ENCODE results near the gene PRPF6.

The PRPF6 gene

DNA sequence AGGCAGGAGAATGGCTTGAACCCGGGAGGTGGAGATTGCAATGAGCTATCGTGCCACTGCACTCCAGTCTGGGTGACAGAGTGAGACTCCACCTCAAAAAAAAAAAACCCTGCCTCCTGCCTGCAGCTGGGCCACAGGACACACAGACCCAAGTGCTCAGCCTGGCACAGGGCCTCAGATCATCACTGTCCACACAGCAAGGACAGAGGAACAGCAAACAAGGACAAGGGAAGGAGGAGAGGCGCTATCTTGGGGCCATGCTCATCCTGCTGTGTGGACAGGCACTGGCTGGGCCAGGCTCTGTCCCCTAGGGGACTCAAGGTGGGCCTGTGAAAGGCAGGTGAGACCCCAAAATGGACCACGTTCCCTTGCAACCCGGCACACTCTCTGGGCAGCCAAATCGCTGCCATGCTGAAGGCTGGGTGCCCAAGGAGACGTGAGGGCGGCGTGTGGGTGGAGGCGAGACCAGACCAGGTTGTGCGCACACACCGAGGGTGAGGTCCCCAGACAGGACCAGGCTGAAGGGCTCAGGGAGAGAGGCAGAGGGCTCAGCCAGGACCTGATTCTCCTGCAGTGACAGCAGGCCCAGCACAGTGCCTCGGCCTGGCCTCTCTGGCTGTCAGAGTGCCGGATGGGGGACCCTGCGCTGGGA lies 33.8 kb upstream of the PRPF6 start:
- H3K27ac ChIP-seq (ENCODE audit: insufficient read depth, low read length, poor library complexity, severe bottlenecking): no peak overlapping the region
- DNase-seq: no peak
- peaks cover 27% of the 10 kb centered on the region for H3K36me3 ChIP-seq (ENCODE audit: control insufficient read depth, insufficient read depth, low read length)
- no peaks in the 10 kb centered on the region for H3K9me3 ChIP-seq (ENCODE audit: control insufficient read depth, low read length)
- no peaks in the 10 kb centered on the region for H3K27me3 ChIP-seq (replicated peaks; ENCODE audit: control insufficient read depth, insufficient read depth, low read length, poor library complexity, severe bottlenecking)
- H3K4me3 ChIP-seq (ENCODE audit: insufficient read depth, low read depth, low read length, poor library complexity, severe bottlenecking): no peak overlapping the region
- peaks cover 51% of the 10 kb centered on the region for H3K4me1 ChIP-seq (ENCODE audit: control insufficient read depth, insufficient read depth, low read length, poor library complexity, severe bottlenecking)

DNA sequence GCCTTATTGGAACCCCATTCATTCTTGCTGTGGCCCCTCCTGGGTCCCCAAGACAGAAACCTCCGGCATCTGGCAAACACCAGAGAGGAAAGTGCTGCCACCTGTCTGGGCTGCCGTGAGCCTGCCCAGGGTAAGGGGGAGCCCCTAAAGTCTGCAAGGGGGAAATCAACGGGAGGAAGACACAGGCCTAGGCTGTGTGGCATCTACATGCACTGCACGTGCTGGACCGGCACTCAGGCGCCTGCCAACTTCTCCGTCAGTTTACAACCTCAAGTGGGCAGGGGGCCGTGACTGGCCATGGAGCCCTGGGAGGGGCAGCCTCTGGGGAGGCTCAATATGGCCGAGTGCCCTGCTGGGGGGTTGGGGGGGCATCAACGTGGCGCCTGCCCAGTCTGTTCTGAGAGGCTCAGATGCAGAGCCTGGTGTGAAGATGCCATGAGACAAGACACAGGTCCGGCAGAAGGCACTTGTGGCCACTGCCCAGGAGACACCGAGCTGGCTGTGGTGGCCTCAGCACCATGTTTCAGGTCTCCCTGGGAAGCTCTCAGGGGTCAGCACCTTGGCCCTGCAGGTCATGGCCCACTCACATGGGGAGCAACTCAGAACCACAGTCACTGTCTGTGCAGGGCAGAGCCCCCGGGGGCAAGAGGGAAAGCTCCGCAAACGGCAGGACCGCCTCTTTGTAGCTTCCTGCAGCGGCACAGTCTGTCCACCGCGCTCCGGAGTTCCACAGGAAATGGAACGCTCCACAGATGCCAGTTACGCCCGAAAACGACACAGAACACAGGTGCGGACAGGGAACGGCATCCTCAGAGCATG lies 33.1 kb upstream of the PRPF6 start:
- Histone ChIP-seq H3K27me3 (replicated peaks; ENCODE audit: control insufficient read depth, insufficient read depth, low read length, poor library complexity, severe bottlenecking) (no peaks in the 10 kb centered on the region), H3K36me3 (ENCODE audit: control insufficient read depth, insufficient read depth, low read length) (peaks cover 27% of the 10 kb centered on the region), H3K27ac (ENCODE audit: insufficient read depth, low read length, poor library complexity, severe bottlenecking) (peak overlapping the region; percentile 75), H3K4me1 (ENCODE audit: control insufficient read depth, insufficient read depth, low read length, poor library complexity, severe bottlenecking) (peaks cover 48% of the 10 kb centered on the region), H3K9me3 (ENCODE audit: control insufficient read depth, low read length) (no peaks in the 10 kb centered on the region), H3K4me3 (ENCODE audit: insufficient read depth, low read depth, low read length, poor library complexity, severe bottlenecking) (peak overlapping the region; percentile 53)
- DNase-seq: no peak

DNA sequence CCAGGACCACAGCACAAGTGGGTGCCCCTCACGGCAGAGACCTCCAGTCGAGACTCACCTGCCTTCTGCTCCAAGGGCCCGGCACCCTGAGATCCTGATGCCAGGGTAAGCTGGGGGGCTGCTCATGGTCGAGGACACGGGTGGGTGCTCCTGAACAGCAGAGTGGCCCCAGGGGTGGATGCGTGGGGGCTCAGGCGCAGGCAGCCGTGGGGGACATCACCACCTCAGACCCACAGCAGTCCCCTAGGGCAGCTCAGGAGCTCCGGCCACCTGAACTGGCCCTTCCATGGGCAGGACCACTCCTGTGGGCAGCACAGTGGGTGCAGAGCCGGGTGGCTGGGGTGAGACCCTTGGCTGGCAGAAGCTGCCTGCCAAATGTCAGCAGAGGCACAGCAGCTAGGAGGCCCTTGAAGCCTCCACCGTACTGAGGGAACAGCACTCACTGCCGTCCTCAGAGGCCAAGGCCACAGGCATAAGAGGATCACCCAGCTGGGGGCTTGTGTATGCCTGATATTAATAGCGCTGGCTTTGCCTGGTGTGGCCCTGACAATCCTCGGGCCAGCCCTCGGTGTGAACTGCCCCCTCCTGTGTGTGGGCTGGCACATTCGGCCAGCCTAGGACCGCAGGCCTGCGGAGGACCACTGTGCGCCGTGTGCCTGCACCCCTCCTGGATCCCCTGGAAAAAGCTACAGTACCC lies 30.1 kb upstream of the PRPF6 start:
- DNase-seq: no peak
- no peaks in the 10 kb centered on the region for H3K9me3 ChIP-seq (ENCODE audit: control insufficient read depth, low read length)
- H3K27ac ChIP-seq (ENCODE audit: insufficient read depth, low read length, poor library complexity, severe bottlenecking): peak overlapping the region; percentile 36
- peaks cover 65% of the 10 kb centered on the region for H3K4me1 ChIP-seq (ENCODE audit: control insufficient read depth, insufficient read depth, low read length, poor library complexity, severe bottlenecking)
- H3K4me3 ChIP-seq (ENCODE audit: insufficient read depth, low read depth, low read length, poor library complexity, severe bottlenecking): no peak overlapping the region
- peaks cover 3% of the 10 kb centered on the region for H3K36me3 ChIP-seq (ENCODE audit: control insufficient read depth, insufficient read depth, low read length)
- H3K27me3 ChIP-seq (replicated peaks; ENCODE audit: control insufficient read depth, insufficient read depth, low read length, poor library complexity, severe bottlenecking): no peaks in the 10 kb centered on the region

DNA sequence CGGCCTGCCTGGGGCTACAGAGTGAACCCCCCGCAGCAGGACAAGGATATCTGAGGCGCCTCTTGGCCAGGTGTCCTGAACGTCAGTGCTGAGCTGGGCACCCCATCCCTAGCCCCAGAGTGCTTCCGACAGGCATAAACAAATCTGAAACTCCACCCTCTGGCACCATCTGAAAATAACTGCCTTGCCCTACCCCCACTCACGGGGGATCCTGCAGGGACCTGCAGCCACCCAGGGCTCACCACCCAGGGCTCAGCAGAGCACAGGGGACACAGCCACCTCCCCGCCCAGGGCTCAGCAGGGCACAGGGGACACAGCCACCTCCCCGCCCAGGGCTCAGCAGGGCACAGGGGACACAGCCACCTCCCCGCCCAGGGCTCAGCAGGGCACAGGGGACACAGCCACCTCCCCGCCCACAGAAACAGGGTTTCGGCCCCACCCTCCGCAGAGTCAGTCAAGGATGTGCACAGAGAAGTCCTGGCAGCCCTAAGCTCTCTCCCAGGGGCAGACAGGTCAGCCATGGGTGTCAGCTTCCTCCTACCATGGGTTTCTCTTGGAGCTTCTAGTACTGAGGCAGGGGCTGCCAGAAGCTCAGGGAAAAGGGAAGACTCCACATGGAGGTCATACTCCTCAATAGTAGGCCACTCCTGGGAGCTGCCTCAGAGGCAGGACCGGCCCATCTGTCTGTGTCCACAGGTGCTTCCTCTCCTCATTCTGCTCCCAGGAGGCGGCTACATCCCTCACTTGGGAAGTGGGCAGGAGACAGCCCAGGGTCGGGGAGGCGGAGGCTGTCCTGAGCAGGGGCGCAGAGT lies 29.3 kb upstream of the PRPF6 start:
- Histone ChIP-seq H3K36me3 (ENCODE audit: control insufficient read depth, insufficient read depth, low read length) (no peaks in the 10 kb centered on the region), H3K27me3 (replicated peaks; ENCODE audit: control insufficient read depth, insufficient read depth, low read length, poor library complexity, severe bottlenecking) (no peaks in the 10 kb centered on the region), H3K4me1 (ENCODE audit: control insufficient read depth, insufficient read depth, low read length, poor library complexity, severe bottlenecking) (peaks cover 65% of the 10 kb centered on the region), H3K27ac (ENCODE audit: insufficient read depth, low read length, poor library complexity, severe bottlenecking) (peak overlapping the region; percentile 36), H3K9me3 (ENCODE audit: control insufficient read depth, low read length) (no peaks in the 10 kb centered on the region), H3K4me3 (ENCODE audit: insufficient read depth, low read depth, low read length, poor library complexity, severe bottlenecking) (no peak overlapping the region)
- DNase-seq: no peak

DNA sequence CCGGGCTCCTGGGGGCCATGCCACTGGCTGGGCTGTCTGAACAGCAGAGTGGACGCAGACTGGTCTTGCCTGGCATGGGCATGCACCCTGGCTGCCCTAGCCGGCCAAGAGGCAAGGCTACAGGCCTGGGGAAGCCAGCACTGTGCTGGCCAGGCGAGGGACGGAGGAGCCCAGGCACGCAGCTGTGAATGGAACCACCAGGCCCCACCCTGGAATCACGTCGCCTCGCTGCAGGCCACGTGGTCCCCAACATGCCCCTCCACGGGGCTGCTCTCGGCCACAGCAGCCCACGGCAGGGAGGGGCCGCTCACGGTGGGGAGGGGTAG lies 28.8 kb upstream of the PRPF6 start:
- peaks cover 65% of the 10 kb centered on the region for H3K4me1 ChIP-seq (ENCODE audit: control insufficient read depth, insufficient read depth, low read length, poor library complexity, severe bottlenecking)

DNA sequence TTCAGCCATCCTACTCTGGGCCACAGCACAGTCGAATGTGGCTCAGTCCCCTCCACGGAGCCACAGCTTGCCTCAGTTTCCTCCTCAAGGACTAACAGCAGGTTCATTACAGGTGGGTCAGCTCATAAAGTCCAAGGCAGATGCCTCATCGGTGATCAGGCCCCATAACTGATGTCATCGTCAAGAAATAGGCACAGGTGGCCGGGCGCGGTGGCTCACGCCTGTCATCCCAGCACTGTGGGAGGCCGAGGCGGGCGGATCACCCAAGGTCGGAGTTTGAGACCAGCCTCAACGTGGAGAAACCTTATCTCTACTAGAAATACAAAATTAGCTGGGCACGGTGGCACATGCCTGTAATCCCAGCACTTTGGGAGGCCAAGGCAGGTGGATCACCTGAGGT lies 28.2 kb upstream of the PRPF6 start:
- Histone ChIP-seq H3K27ac (ENCODE audit: insufficient read depth, low read length, poor library complexity, severe bottlenecking) (no peak overlapping the region), H3K4me1 (ENCODE audit: control insufficient read depth, insufficient read depth, low read length, poor library complexity, severe bottlenecking) (peaks cover 65% of the 10 kb centered on the region), H3K36me3 (ENCODE audit: control insufficient read depth, insufficient read depth, low read length) (no peaks in the 10 kb centered on the region), H3K9me3 (ENCODE audit: control insufficient read depth, low read length) (no peaks in the 10 kb centered on the region), H3K4me3 (ENCODE audit: insufficient read depth, low read depth, low read length, poor library complexity, severe bottlenecking) (no peak overlapping the region), H3K27me3 (replicated peaks; ENCODE audit: control insufficient read depth, insufficient read depth, low read length, poor library complexity, severe bottlenecking) (no peaks in the 10 kb centered on the region)
- DNase-seq: no peak

More for the DNA sequence above, 28.8 kb upstream of the PRPF6 start:
- Histone ChIP-seq H3K27me3 (replicated peaks; ENCODE audit: control insufficient read depth, insufficient read depth, low read length, poor library complexity, severe bottlenecking) (no peaks in the 10 kb centered on the region), H3K4me3 (ENCODE audit: insufficient read depth, low read depth, low read length, poor library complexity, severe bottlenecking) (no peak overlapping the region), H3K27ac (ENCODE audit: insufficient read depth, low read length, poor library complexity, severe bottlenecking) (no peak overlapping the region), H3K36me3 (ENCODE audit: control insufficient read depth, insufficient read depth, low read length) (no peaks in the 10 kb centered on the region), H3K9me3 (ENCODE audit: control insufficient read depth, low read length) (no peaks in the 10 kb centered on the region)
- no peak for DNase-seq

DNA sequence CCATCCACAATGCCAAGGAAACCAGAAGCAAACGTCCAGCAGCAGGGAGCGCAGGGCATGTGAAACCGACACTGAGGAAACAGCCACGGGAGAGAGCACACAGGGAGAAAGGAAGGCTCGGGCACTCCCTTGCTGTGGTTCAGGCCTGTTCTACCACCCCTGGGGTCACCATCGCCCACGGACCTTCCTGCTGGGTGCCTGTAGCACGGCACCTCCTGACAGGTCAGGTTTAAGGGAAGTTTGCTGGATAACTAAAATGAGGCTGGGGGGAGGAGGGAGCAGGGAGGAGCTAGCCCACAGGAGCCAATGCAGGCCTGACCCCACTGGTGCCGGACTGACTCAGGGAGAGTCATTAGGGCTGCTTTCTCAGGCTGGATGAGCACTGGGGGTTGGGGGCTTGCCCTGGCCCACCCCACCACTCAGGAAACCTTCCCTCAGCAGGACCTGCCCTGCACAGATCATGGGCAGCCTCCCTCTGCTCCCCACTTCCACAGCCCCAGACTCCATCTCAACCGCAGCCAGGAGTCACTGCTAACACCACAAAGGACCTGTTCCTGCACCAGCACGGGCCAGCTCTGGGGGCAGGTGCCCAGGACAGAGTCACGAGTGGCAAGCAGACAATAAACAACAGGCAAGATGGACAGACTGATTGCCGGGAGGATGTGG lies 27.0 kb upstream of the PRPF6 start:
- H3K4me3 ChIP-seq (ENCODE audit: insufficient read depth, low read depth, low read length, poor library complexity, severe bottlenecking): no peak overlapping the region
- H3K27ac ChIP-seq (ENCODE audit: insufficient read depth, low read length, poor library complexity, severe bottlenecking): no peak overlapping the region
- H3K9me3 ChIP-seq (ENCODE audit: control insufficient read depth, low read length): no peaks in the 10 kb centered on the region
- H3K4me1 ChIP-seq (ENCODE audit: control insufficient read depth, insufficient read depth, low read length, poor library complexity, severe bottlenecking): peaks cover 59% of the 10 kb centered on the region
- H3K27me3 ChIP-seq (replicated peaks; ENCODE audit: control insufficient read depth, insufficient read depth, low read length, poor library complexity, severe bottlenecking): no peaks in the 10 kb centered on the region
- H3K36me3 ChIP-seq (ENCODE audit: control insufficient read depth, insufficient read depth, low read length): no peaks in the 10 kb centered on the region
- no peak for DNase-seq

DNA sequence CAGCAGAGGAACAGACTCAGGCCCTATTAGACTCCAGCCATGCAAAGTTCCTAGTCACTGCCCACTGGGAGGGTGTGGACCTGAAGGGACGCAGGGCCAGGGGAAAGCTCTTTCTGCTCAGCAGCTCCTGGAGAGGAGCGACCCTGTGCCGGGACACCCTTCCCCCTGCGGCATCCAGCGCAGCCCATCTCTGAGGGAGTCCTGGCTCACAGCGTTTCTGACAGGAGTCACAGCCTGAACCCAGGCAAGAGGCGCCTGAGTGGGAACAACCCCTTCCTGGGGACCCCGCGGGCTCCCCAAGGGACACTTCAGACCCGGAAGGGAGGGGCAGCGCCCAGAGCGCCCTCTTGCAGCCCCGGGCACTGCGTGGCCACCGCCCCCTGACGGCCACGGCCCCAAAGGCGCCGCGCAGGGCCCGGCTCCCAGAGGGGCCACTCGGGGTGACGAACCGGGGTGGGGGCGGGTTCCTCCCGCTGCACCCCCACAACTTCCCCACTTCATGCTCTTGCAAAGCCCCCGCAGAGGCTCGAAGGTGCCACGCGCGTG lies 25.6 kb upstream of the PRPF6 start:
- Histone ChIP-seq H3K27ac (ENCODE audit: insufficient read depth, low read length, poor library complexity, severe bottlenecking) (peak overlapping the region; percentile 79), H3K4me1 (ENCODE audit: control insufficient read depth, insufficient read depth, low read length, poor library complexity, severe bottlenecking) (peaks cover 50% of the 10 kb centered on the region), H3K36me3 (ENCODE audit: control insufficient read depth, insufficient read depth, low read length) (peaks cover 10% of the 10 kb centered on the region), H3K9me3 (ENCODE audit: control insufficient read depth, low read length) (no peaks in the 10 kb centered on the region), H3K27me3 (replicated peaks; ENCODE audit: control insufficient read depth, insufficient read depth, low read length, poor library complexity, severe bottlenecking) (no peaks in the 10 kb centered on the region), H3K4me3 (ENCODE audit: insufficient read depth, low read depth, low read length, poor library complexity, severe bottlenecking) (peak overlapping the region; percentile 83)
- DNase-seq: peak in 2 of 3 donors; percentile 29
